ENCODE data around the gene TXNRD3. TPM values are rescaled to one million over a fixed set of nuclear protein-coding genes. Genes with fewer than 3 reads are reported as not detected.

Gene TXNRD3
- total RNA-seq (12.1 TPM), polyA plus RNA-seq (ENCODE audit: insufficient read depth, low read depth, low replicate concordance) (10.8 TPM)
- long read RNA-seq, donor 1, result 0 reads
- long read RNA-seq, donor 2, partial matches to known transcripts, result 0 of 2 reads
- long read RNA-seq, donor 2, other reads (novel, unspliced or antisense), result 0 of 2 reads
- long read RNA-seq, donor 3, partial matches to known transcripts, result 0 of 2 reads
- long read RNA-seq, donor 3, other reads (novel, unspliced or antisense), result 0 of 2 reads
- long read RNA-seq, donor 4, partial matches to known transcripts, result 0 of 1 reads
- long read RNA-seq, donor 4, other reads (novel, unspliced or antisense), result 0 of 1 reads
- long read RNA-seq, donor 5, result 0 reads
- long read RNA-seq, donor 6, partial matches to known transcripts, result 0 of 2 reads
- long read RNA-seq, donor 6, other reads (novel, unspliced or antisense), result 0 of 2 reads
- long read RNA-seq, donor 7, partial matches to known transcripts, result 0 of 6 reads
- long read RNA-seq, donor 7, other reads (novel, unspliced or antisense), result 3 of 6 reads
- long read RNA-seq, donor 8, partial matches to known transcripts, result 0 of 2 reads
- long read RNA-seq, donor 8, other reads (novel, unspliced or antisense), result 0 of 2 reads
- long read RNA-seq, donor 9, partial matches to known transcripts, result 0 of 1 reads
- long read RNA-seq, donor 9, other reads (novel, unspliced or antisense), result 0 of 1 reads
- long read RNA-seq, donor 10, partial matches to known transcripts, result 0 of 3 reads
- long read RNA-seq, donor 10, other reads (novel, unspliced or antisense), result 0 of 3 reads

- Histone ChIP-seq H3K9me3 (ENCODE audit: control insufficient read depth in 2 of 3, insufficient read depth in 1 of 3, low read length in 3 of 3) (no peaks in the 10 kb centered on the region), H3K27ac (ENCODE audit: low read depth in 2 of 2, low read length in 2 of 2) (no peak within 1 kb of the TSS), H3K36me3 (ENCODE audit: control insufficient read depth in 2 of 3, insufficient read depth in 3 of 3, low read length in 3 of 3) (no peaks in the 10 kb centered on the region), H3K9ac (ENCODE audit: low read length in 3 of 3) (peak within 1 kb of the TSS; percentile 17 to 80 (median 62)), H3K4me3 (ENCODE audit: low read length in 3 of 3) (peak within 1 kb of the TSS; percentile 68 to 91 (median 86)), H3K27me3 (ENCODE audit: control insufficient read depth, insufficient read depth, low read length) (no peaks in the 10 kb centered on the region), H3K4me1 (ENCODE audit: control insufficient read depth in 2 of 3, insufficient read depth in 2 of 3, low read depth in 1 of 3, low read length in 3 of 3) (peaks cover 0 to 3% (median 0%) of the 10 kb centered on the region in 3 donors)
- intact Hi-C loops (cut with DNase I), result no loop called here
- peak; percentile 77 to 94 (median 89) for DNase-seq
- no peak for FAIRE-seq
- no peak for TF ChIP-seq CTCF (IDR thresholded peaks at IDR 0.05; ENCODE audit: borderline replicate concordance, extremely low read depth, insufficient read depth)
These were observed at the start of gene TXNRD3 for GRCh38 chr3:126654571-126655383. Gene TXNRD3, minus strand, starts transcription at chr3:126655124.

- intact Hi-C loops (cut with DNase I), result no loop called here
- H3K4me3 ChIP-seq (ENCODE audit: low read length in 3 of 3), result peak within 1 kb of the TSS; percentile 30 to 72 (median 66)
- FAIRE-seq (no peak), DNase-seq (peak; percentile 97 to 98 (median 97))
- H3K9ac ChIP-seq (ENCODE audit: low read length in 3 of 3), result peak within 1 kb of the TSS; percentile 15 to 66 (median 27)
- TF ChIP-seq CTCF (IDR thresholded peaks at IDR 0.05; ENCODE audit: borderline replicate concordance, extremely low read depth, insufficient read depth), result no peak
- no peaks in the 10 kb centered on the region for H3K27me3 ChIP-seq (ENCODE audit: control insufficient read depth, insufficient read depth, low read length)
- H3K9me3 ChIP-seq (ENCODE audit: control insufficient read depth in 2 of 3, insufficient read depth in 1 of 3, low read length in 3 of 3), result no peaks in the 10 kb centered on the region
- no peak within 1 kb of the TSS for H3K27ac ChIP-seq (ENCODE audit: low read depth in 2 of 2, low read length in 2 of 2)
- no peaks in the 10 kb centered on the region for H3K36me3 ChIP-seq (ENCODE audit: control insufficient read depth in 2 of 3, insufficient read depth in 3 of 3, low read length in 3 of 3)
- H3K4me1 ChIP-seq (ENCODE audit: control insufficient read depth in 2 of 3, insufficient read depth in 2 of 3, low read depth in 1 of 3, low read length in 3 of 3), result peaks cover 0 to 3% (median 0%) of the 10 kb centered on the region in 3 donors
These were observed 48.9 kb upstream of the TXNRD3 start, which contains the start of gene CHCHD6 for GRCh38 chr3:126703512-126704493. Gene CHCHD6, plus strand, starts transcription at chr3:126704240. Its CDS starts 73 bp downstream, at chr3:126704313.

GRCh38 chr3:126699011-126699410 lies 44.1 kb upstream of the TXNRD3 start:
- TF ChIP-seq CTCF (IDR thresholded peaks at IDR 0.05; ENCODE audit: borderline replicate concordance, extremely low read depth, insufficient read depth), result no peak
- intact Hi-C loops (cut with DNase I), result no loop called here
- no peaks in the 10 kb centered on the region for H3K27me3 ChIP-seq (ENCODE audit: control insufficient read depth, insufficient read depth, low read length)
- H3K4me3 ChIP-seq (ENCODE audit: low read length in 3 of 3), result no peak overlapping the region
- H3K9me3 ChIP-seq (ENCODE audit: control insufficient read depth in 2 of 3, insufficient read depth in 1 of 3, low read length in 3 of 3), result no peaks in the 10 kb centered on the region
- no peak for FAIRE-seq
- H3K36me3 ChIP-seq (ENCODE audit: control insufficient read depth in 2 of 3, insufficient read depth in 3 of 3, low read length in 3 of 3), result no peaks in the 10 kb centered on the region
- H3K27ac ChIP-seq (ENCODE audit: low read depth in 2 of 2, low read length in 2 of 2), result no peak overlapping the region
- DNase-seq, result no peak
- H3K4me1 ChIP-seq (ENCODE audit: control insufficient read depth in 2 of 3, insufficient read depth in 2 of 3, low read depth in 1 of 3, low read length in 3 of 3), result no peaks in the 10 kb centered on the region
- H3K9ac ChIP-seq (ENCODE audit: low read length in 3 of 3), result no peak overlapping the region
